Naive thymus-derived CD4-positive, alpha-beta T cell (primary cell): Measurements from ENCODE around the gene PEX6. TPM values are rescaled to one million over a fixed set of nuclear protein-coding genes. Genes with fewer than 3 reads are reported as not detected.
"Not testable (repeated sequence)": the region's sequence is repeated elsewhere in the genome, so short reads cannot be mapped to it uniquely, and the experiment has no call there.

Experiments used
- ATAC-seq: fragments of 150-1000 bp; cut with Tn5 transposase; 2 replicates; pipeline ENCODE4 v1.10.0; 2021; ENCODE audit warnings: mild to moderate bottlenecking, moderate library complexity
- CTCF ChIA-PET: fragments of 350-600 bp; sonication (Branson Sonifier 250); formaldehyde crosslinking; loops from one replicate; lab custom pipeline; 2021; ENCODE audit warnings: antibody characterized with exemption; lab: Charles Lee
- POLR2A ChIA-PET: fragments of 350-600 bp; sonication (Branson Sonifier 250); formaldehyde crosslinking; loops from one replicate; lab custom pipeline; 2021; ENCODE audit warnings: antibody characterized with exemption, inconsistent platforms; lab: Charles Lee
- DNase-seq, 9 donors: peaks; one replicate each; pipeline versions ENCODE4 v3.0.0 to v3.0.0-alpha.2; 2020 to 2022; ENCODE audit warnings: mixed read lengths in 1 of 9
- H3K27ac ChIP-seq: one replicate; pipeline ENCODE4 v1.7.0; 2013; ENCODE audit warnings: mild to moderate bottlenecking, low read depth, low read length, moderate library complexity
- H3K27me3 ChIP-seq, 2 donors: one replicate each; pipeline ENCODE4 v1.7.0; 2013; ENCODE audit warnings: low read length in 2 of 2, mild to moderate bottlenecking in 2 of 2, moderate library complexity in 2 of 2; ENCODE audit not compliant: control insufficient read depth in 2 of 2, insufficient read depth in 2 of 2
- H3K36me3 ChIP-seq, 3 experiments: 1 replicate in 2 of 3; 2 replicates in 1 of 3; pipeline ENCODE4 v1.7.0; 2013; ENCODE audit warnings: low read length in 3 of 3, mild to moderate bottlenecking in 3 of 3, moderate library complexity in 1 of 3; ENCODE audit not compliant: insufficient read depth in 3 of 3, control insufficient read depth in 2 of 3
- H3K4me1 ChIP-seq, 2 donors: one replicate each; pipeline ENCODE4 v1.7.0; 2013; ENCODE audit warnings: low read length in 2 of 2, mild to moderate bottlenecking in 2 of 2, moderate library complexity in 1 of 2; ENCODE audit not compliant: control insufficient read depth in 2 of 2, insufficient read depth in 2 of 2
- H3K4me3 ChIP-seq: 2 replicates; pipeline ENCODE4 v1.7.0; 2013; ENCODE audit warnings: mild to moderate bottlenecking, low read length
- H3K9me3 ChIP-seq, 3 experiments: 1 replicate in 2 of 3; 2 replicates in 1 of 3; pipeline ENCODE4 v1.7.0; 2013; ENCODE audit warnings: low read length in 3 of 3; ENCODE audit not compliant: control insufficient read depth in 2 of 3
- H3K27ac Mint-ChIP-seq, 9 donors: one replicate each; pipeline ENCODE4 v1.8.0; 2020 to 2022; ENCODE audit warnings: mixed read lengths in 9 of 9, mild to moderate bottlenecking in 8 of 9, moderate library complexity in 5 of 9, inconsistent platforms in 2 of 9
- H3K27me3 Mint-ChIP-seq, 5 donors: one replicate each; pipeline ENCODE4 v1.8.0; 2021 to 2022; ENCODE audit warnings: mixed read lengths in 5 of 5, mild to moderate bottlenecking in 1 of 5
- H3K36me3 Mint-ChIP-seq, 5 donors: one replicate each; pipeline ENCODE4 v1.8.0; 2020 to 2022; ENCODE audit warnings: mixed read lengths in 5 of 5, mild to moderate bottlenecking in 3 of 5, inconsistent platforms in 1 of 5
- H3K4me1 Mint-ChIP-seq, 7 donors: one replicate each; pipeline ENCODE4 v1.8.0; 2020 to 2022; ENCODE audit warnings: mixed read lengths in 7 of 7, mild to moderate bottlenecking in 3 of 7, inconsistent platforms in 1 of 7
- H3K4me3 Mint-ChIP-seq, 10 donors: one replicate each; pipeline ENCODE4 v1.8.0; 2020 to 2022; ENCODE audit warnings: mild to moderate bottlenecking in 10 of 10, mixed read lengths in 10 of 10, moderate library complexity in 6 of 10, inconsistent platforms in 2 of 10
- H3K9me3 Mint-ChIP-seq, 11 donors: one replicate each; pipeline ENCODE4 v1.8.0; 2020 to 2022; ENCODE audit warnings: mixed read lengths in 11 of 11, mild to moderate bottlenecking in 4 of 11, inconsistent platforms in 1 of 11, moderate library complexity in 1 of 11
- intact Hi-C, 2 donors: fragments of 100-400 bp; cut with micrococcal nuclease; formaldehyde crosslinking; loops; one replicate each; pipeline ENCODE4 v1.15.1; 2023
- polyA plus RNA-seq, 2 donors: library from polyadenylated mRNA; unstranded; fragments of 300-500 nt; fragmentation: Illumina TruSeq; gene quantifications; one replicate each; pipeline ENCODE4 v1.2.3, GENCODE V29; 2021
- total RNA-seq, 6 experiments: library from RNA in 5 of 6; stranded (reverse) in 5 of 6; gene quantifications; 1 replicate in 5 of 6; 2 replicates in 1 of 6; pipeline ENCODE4 v1.2.3 and lab custom pipeline; 2021 to 2026

Gene PEX6
- total and polyA plus RNA-seq, 7 experiments from 2014 or later, result 14.1 to 42.3 (median 24.6) TPM

GRCh38 chr6:43009124-43009523 is 30.1 kb upstream of the PEX6 start:
- no peak overlapping the region for H3K4me3 ChIP-seq
- CTCF ChIA-PET, result interaction anchor here (1.4 kb wide), 1 partner anchor 135 kb away, joined by 4 read pairs; no protein-coding TSS in a partner anchor
- H3K27ac ChIP-seq, result no peak overlapping the region
- intact Hi-C loops, result loop anchor here (1.0 to 2.0 kb wide), 3 partner anchors 108 to 134 kb away; no protein-coding TSS in a partner anchor
- H3K4me1 Mint-ChIP-seq, result peaks cover 20 to 42% (median 33%) of the 10 kb centered on the region in 7 donors
- peaks cover 0 to 32% (median 8%) of the 10 kb centered on the region in 5 donors for H3K36me3 Mint-ChIP-seq
- ATAC-seq (no peak), DNase-seq (peak in 6 of 9 donors; percentile 16 to 39 (median 29))
- H3K27me3 Mint-ChIP-seq, result peaks cover 0 to 3% (median 0%) of the 10 kb centered on the region in 5 donors
- H3K9me3 Mint-ChIP-seq, result peaks cover 0 to under 1% (median 0%) of the 10 kb centered on the region in 11 donors
- POLR2A ChIA-PET, result interaction anchor here (0.9 to 2.0 kb wide), 2 partner anchors 28 to 80 kb away, joined by 4 to 9 read pairs; partner anchors contain the start of gene CNPY3
- H3K27ac Mint-ChIP-seq, result peak overlapping the region in 5 of 9 donors; percentile 3 to 79 (median 41)
- H3K4me1 ChIP-seq, result peaks cover 7 to 13% of the 10 kb centered on the region in 2 donors
- H3K9me3 ChIP-seq, result no peaks in the 10 kb centered on the region
- no peaks in the 10 kb centered on the region for H3K27me3 ChIP-seq
- H3K4me3 Mint-ChIP-seq, result no peak overlapping the region
- H3K36me3 ChIP-seq, result peaks cover 0 to 67% (median 10%) of the 10 kb centered on the region in 3 experiments

GRCh38 chr6:43007126-43007525 is 28.1 kb upstream of the PEX6 start:
- H3K27ac Mint-ChIP-seq, result peak overlapping the region in 3 of 9 donors; percentile 8 to 64 (median 32)
- H3K36me3 Mint-ChIP-seq, result peaks cover 0 to 30% (median 8%) of the 10 kb centered on the region in 5 donors
- CTCF ChIA-PET, result no interaction called here
- no peaks in the 10 kb centered on the region for H3K9me3 Mint-ChIP-seq
- DNase-seq, result no peak
- POLR2A ChIA-PET, result interaction anchor here (1.5 kb wide), 1 partner anchor 49 kb away, joined by 5 read pairs; no protein-coding TSS in a partner anchor
- H3K27me3 Mint-ChIP-seq, result no peaks in the 10 kb centered on the region
- H3K4me3 Mint-ChIP-seq, result no peak overlapping the region
- no peaks in the 10 kb centered on the region for H3K9me3 ChIP-seq
- intact Hi-C loops, result no loop called here
- H3K36me3 ChIP-seq, result peaks cover 0 to 71% (median 10%) of the 10 kb centered on the region in 3 experiments
- H3K4me1 ChIP-seq, result no peaks in the 10 kb centered on the region
- H3K4me3 ChIP-seq, result no peak overlapping the region
- no peak overlapping the region for H3K27ac ChIP-seq
- H3K4me1 Mint-ChIP-seq, result peaks cover 4 to 22% (median 16%) of the 10 kb centered on the region in 7 donors
- no peaks in the 10 kb centered on the region for H3K27me3 ChIP-seq
- no peak for ATAC-seq

GRCh38 chr6:43006251-43006650 is 27.3 kb upstream of the PEX6 start:
- DNase-seq, result no peak
- Histone ChIP-seq H3K27me3 (no peaks in the 10 kb centered on the region), H3K4me1 (no peaks in the 10 kb centered on the region), H3K4me3 (no peak overlapping the region), H3K36me3 (peaks cover 0 to 62% (median 9%) of the 10 kb centered on the region in 3 experiments), H3K27ac (no peak overlapping the region), H3K9me3 (no peaks in the 10 kb centered on the region)
- H3K4me1 Mint-ChIP-seq, result peaks cover 0 to 14% (median 7%) of the 10 kb centered on the region in 7 donors
- no peak for ATAC-seq
- H3K4me3 Mint-ChIP-seq, result no peak overlapping the region
- POLR2A ChIA-PET, result interaction anchor here (1.5 kb wide), 1 partner anchor 50 kb away, joined by 5 read pairs; no protein-coding TSS in a partner anchor
- peak overlapping the region in 2 of 9 donors; percentile 3 to 51 for H3K27ac Mint-ChIP-seq
- intact Hi-C loops, result no loop called here
- CTCF ChIA-PET, result interaction anchor here (0.6 to 1.8 kb wide), 2 partner anchors 137 to 522 kb away, joined by 4 to 7 read pairs; no protein-coding TSS in a partner anchor
- no peaks in the 10 kb centered on the region for H3K27me3 Mint-ChIP-seq
- peaks cover 0 to 26% (median 8%) of the 10 kb centered on the region in 5 donors for H3K36me3 Mint-ChIP-seq
- no peaks in the 10 kb centered on the region for H3K9me3 Mint-ChIP-seq

GRCh38 chr6:43005844-43006243 is 26.9 kb upstream of the PEX6 start:
- H3K4me3 ChIP-seq, result no peak overlapping the region
- Mint-ChIP-seq H3K9me3 (no peaks in the 10 kb centered on the region), H3K36me3 (peaks cover 0 to 26% (median 8%) of the 10 kb centered on the region in 5 donors), H3K27ac (peak overlapping the region in 2 of 9 donors; percentile 3 to 51), H3K4me3 (no peak overlapping the region), H3K4me1 (peaks cover 0 to 12% (median 5%) of the 10 kb centered on the region in 7 donors), H3K27me3 (no peaks in the 10 kb centered on the region)
- H3K27ac ChIP-seq, result no peak overlapping the region
- intact Hi-C loops, result no loop called here
- ChIA-PET POLR2A (interaction anchor here (0.6 to 1.9 kb wide), 3 partner anchors 8 to 136 kb away, joined by 3 to 10 read pairs (median 5); partner anchors contain the start of genes KLHDC3 and MEA1), CTCF (interaction anchor here (0.6 to 1.8 kb wide), 2 partner anchors 138 to 522 kb away, joined by 4 to 7 read pairs; no protein-coding TSS in a partner anchor)
- H3K27me3 ChIP-seq, result no peaks in the 10 kb centered on the region
- no peaks in the 10 kb centered on the region for H3K4me1 ChIP-seq
- peaks cover 0 to 58% (median 7%) of the 10 kb centered on the region in 3 experiments for H3K36me3 ChIP-seq
- no peak for ATAC-seq
- no peak for DNase-seq
- no peaks in the 10 kb centered on the region for H3K9me3 ChIP-seq

- POLR2A ChIA-PET, result interaction anchor here (0.7 to 1.5 kb wide), 2 partner anchors 88 to 348 kb away, joined by 3 read pairs; no protein-coding TSS in a partner anchor
- H3K4me3 ChIP-seq, result no peak overlapping the region
- no peak for ATAC-seq
- CTCF ChIA-PET, result interaction anchor here (0.6 to 0.7 kb wide), 3 partner anchors 18 to 263 kb away, joined by 3 to 4 read pairs (median 3); no protein-coding TSS in a partner anchor
- peaks cover 0 to 19% (median 0%) of the 10 kb centered on the region in 3 experiments for H3K36me3 ChIP-seq
- H3K27me3 ChIP-seq, result no peaks in the 10 kb centered on the region
- H3K27ac Mint-ChIP-seq, result no peak overlapping the region
- DNase-seq, result no peak
- H3K9me3 ChIP-seq, result no peaks in the 10 kb centered on the region
- H3K4me1 ChIP-seq, result no peaks in the 10 kb centered on the region
- no peak overlapping the region for H3K4me3 Mint-ChIP-seq
- no peaks in the 10 kb centered on the region for H3K9me3 Mint-ChIP-seq
- intact Hi-C loops, result no loop called here
- peaks cover 0 to 5% (median 4%) of the 10 kb centered on the region in 7 donors for H3K4me1 Mint-ChIP-seq
- H3K36me3 Mint-ChIP-seq, result peaks cover 0 to 9% (median 0%) of the 10 kb centered on the region in 5 donors
- H3K27ac ChIP-seq, result no peak overlapping the region
- no peaks in the 10 kb centered on the region for H3K27me3 Mint-ChIP-seq
Observed at GRCh38 chr6:43001843-43002242, 22.9 kb upstream of the PEX6 start.

GRCh38 chr6:42998205-42998604 is 19.2 kb upstream of the PEX6 start:
- H3K27ac Mint-ChIP-seq, result peak overlapping the region in 1 of 9 donors; percentile 36
- ChIA-PET CTCF (interaction anchor here (0.6 to 1.3 kb wide), 2 partner anchors 24 to 336 kb away, joined by 3 read pairs; no protein-coding TSS in a partner anchor), POLR2A (interaction anchor here (1.5 kb wide), 1 partner anchor 13 kb away, joined by 4 read pairs; no protein-coding TSS in a partner anchor)
- H3K4me3 ChIP-seq, H3K36me3 ChIP-seq, DNase-seq, H3K27ac ChIP-seq, H3K27me3 Mint-ChIP-seq, H3K27me3 ChIP-seq, H3K9me3 Mint-ChIP-seq, H3K36me3 Mint-ChIP-seq, H3K4me3 Mint-ChIP-seq, intact Hi-C loops, H3K4me1 Mint-ChIP-seq, H3K9me3 ChIP-seq, ATAC-seq, H3K4me1 ChIP-seq: not testable (repeated sequence)
